HepG2 (cell line): ENCODE measurements around the gene RILPL1. TPM values are rescaled to one million over a fixed set of nuclear protein-coding genes. Genes with fewer than 3 reads are reported as not detected.

Experiments used
- BCL3 ChIP-seq: sonication (generic); formaldehyde crosslinking; IDR thresholded peaks from 2 replicates; pipeline ENCODE4 v1.5.1; 2020; ENCODE audit warnings: mild to moderate bottlenecking, missing genetic modification reagents, moderate library complexity
- FOXP1 ChIP-seq, 2 experiments: fragments of 450-650 bp in 1 of 2; IDR thresholded peaks; 2 replicates each; pipeline ENCODE4 v1.6.1; 2017 to 2018; ENCODE audit warnings: antibody characterized with exemption in 1 of 2
- HDAC1 ChIP-seq: sonication (generic); formaldehyde crosslinking; IDR thresholded peaks from 2 replicates; pipeline ENCODE4 v1.5.1; 2020; ENCODE audit warnings: mild to moderate bottlenecking, missing genetic modification reagents
- KDM2A ChIP-seq: sonication (generic); formaldehyde crosslinking; IDR thresholded peaks from 2 replicates; pipeline ENCODE4 v1.4.0; 2020; ENCODE audit warnings: low read depth, missing genetic modification reagents, borderline replicate concordance
- MLLT10 ChIP-seq: sonication (generic); formaldehyde crosslinking; IDR thresholded peaks from 2 replicates; pipeline ENCODE4 v1.4.0; 2020; ENCODE audit warnings: missing genetic modification reagents
- MXI1 ChIP-seq: IDR thresholded peaks from 3 replicates; pipeline ENCODE4 v1.6.1; 2012; ENCODE audit warnings: low read depth, low read length, inconsistent platforms, borderline replicate concordance
- NR2F6 ChIP-seq, 2 experiments: IDR thresholded peaks; 2 replicates each; pipeline ENCODE4 v1.6.1; 2016; ENCODE audit warnings: antibody characterized with exemption in 1 of 2, mild to moderate bottlenecking in 1 of 2
- NRL ChIP-seq: sonication (generic); formaldehyde crosslinking; IDR thresholded peaks from 2 replicates; pipeline ENCODE4 v1.5.0; 2020; ENCODE audit warnings: missing genetic modification reagents, mild to moderate bottlenecking, moderate library complexity, borderline replicate concordance
- PCBP1 ChIP-seq: fragments of 200-400 bp; formaldehyde crosslinking; IDR thresholded peaks from 2 replicates; pipeline ENCODE4 v1.6.1; 2017; ENCODE audit warnings: mild to moderate bottlenecking, low read depth, low read length, borderline replicate concordance
- RFX3 ChIP-seq: IDR thresholded peaks from 2 replicates; pipeline ENCODE4 v1.6.1; 2016; ENCODE audit warnings: missing biosample characterization, missing genetic modification reagents
- SMC3 ChIP-seq: IDR thresholded peaks from 2 replicates; pipeline ENCODE4 v1.6.1; 2011; ENCODE audit warnings: low read length, improper control_type of control experiment
- ZNF275 ChIP-seq: sonication (generic); formaldehyde crosslinking; IDR thresholded peaks from 2 replicates; pipeline ENCODE4 v1.8.0; 2022; ENCODE audit warnings: missing genetic modification reagents, mild to moderate bottlenecking, inconsistent platforms, borderline replicate concordance
- ZNF281 ChIP-seq: sonication (generic); formaldehyde crosslinking; IDR thresholded peaks from 2 replicates; pipeline ENCODE4 v1.4.0; 2020; ENCODE audit warnings: missing genetic modification reagents, borderline replicate concordance
- ZNF646 ChIP-seq: sonication (generic); formaldehyde crosslinking; IDR thresholded peaks from 2 replicates; pipeline ENCODE4 v1.9.0; 2021; ENCODE audit warnings: mild to moderate bottlenecking, missing genetic modification reagents
- ZNF792 ChIP-seq: IDR thresholded peaks from 2 replicates; pipeline ENCODE4 v1.6.1; 2016
- ZSCAN9 ChIP-seq: IDR thresholded peaks from 2 replicates; pipeline ENCODE4 v1.6.1; 2016; ENCODE audit warnings: borderline replicate concordance
- polyA plus RNA-seq, 8 experiments: library from polyadenylated mRNA; depleted of rRNA in 3 of 8; stranded (reverse) in 7 of 8; unstranded in 1 of 8; fragments of >200 nt; fragmentation: Illumina TruSeq in 4 of 8; extraction: Trizol in 4 of 8; gene quantifications; 2 replicates each; pipeline versions ENCODE4 v1.2.1 to v1.2.3, GENCODE V29; 2011 to 2016; ENCODE audit warnings: low read depth in 4 of 8, missing spikeins in 1 of 8, mixed read lengths in 1 of 8; ENCODE audit not compliant: insufficient read depth in 1 of 8
- total RNA-seq, 5 experiments: library from RNA; depleted of rRNA; stranded (reverse); fragments of >200 nt; fragmentation: Illumina TruSeq; extraction: Trizol; gene quantifications; 2 replicates each; pipeline ENCODE4 v1.2.3, GENCODE V29; 2016; ENCODE audit warnings: low read depth in 1 of 5

Gene RILPL1
- total and polyA plus RNA-seq, 2 of the 13 experiments (the other 11 are each of a cell fraction or from before 2014, with no cell fraction given) = 5.8 to 28.4 TPM

GRCh38 chr12:123519141-123520001, 14.1 kb downstream of the RILPL1 start (continued):
- TF ChIP-seq ZNF646 (CRISPR knock-in tag) (no peak), ZNF792 (CRISPR knock-in tag) (peak; percentile 68; the same call in 1 of the 2 replicates), MLLT10 (CRISPR knock-in tag) (no peak), HDAC1 (peak; percentile 45; the same call in 1 of the 2 replicates), FOXP1 (IDR thresholded peaks at IDR 0.05) (no peak), FOXP1 (CRISPR knock-in tag; IDR thresholded peaks at IDR 0.05) (peak; percentile 36; the same call in 1 of the 2 replicates), BCL3 (CRISPR knock-in tag) (0 out of 2 replicates have a peak, but pooled peaks have one; percentile 42), RFX3 (CRISPR knock-in tag) (no peak), ZNF281 (peak; percentile 64; the same call in 1 of the 2 replicates), ZNF275 (CRISPR knock-in tag) (no peak), PCBP1 (0 out of 2 replicates have a peak, but pooled peaks have one; percentile 39), KDM2A (CRISPR knock-in tag) (peak; percentile 46), NR2F6 (IDR thresholded peaks at IDR 0.05) (no peak), NR2F6 (CRISPR knock-in tag; IDR thresholded peaks at IDR 0.05) (peak; percentile 37; the same call in 1 of the 2 replicates), SMC3 (0 out of 2 replicates have a peak, but pooled peaks have one; percentile 3), NRL (CRISPR knock-in tag) (no peak), ZSCAN9 (CRISPR knock-in tag) (peak; percentile 64; the same call in 1 of the 2 replicates), MXI1 (peak; percentile 36; the same call in 1 of the 3 replicates)
